ENCODE results near the gene KIAA0319L.
A peak's percentile ranks its signal among the peaks of the same experiment; 100 is the strongest.

The KIAA0319L gene

GRCh38 chr1:35564884-35565741 is 7.9 kb upstream of the KIAA0319L start:
- peak; percentile 58 for TF ChIP-seq CTCF (conservative IDR thresholded peaks at IDR 0.05; ENCODE audit: low read depth)
- ChIA-PET CTCF (interaction anchor here (0.5 to 1.3 kb wide), 14 partner anchors 8 to 327 kb away, joined by 3 to 8 read pairs (median 4); partner anchors contain the start of gene TFAP2E), POLR2A (ENCODE audit: low non-redundant PET) (interaction anchor here (0.6 kb wide), 1 partner anchor 157 kb away, joined by 6 read pairs; no protein-coding TSS in a partner anchor)
- H3K27ac ChIP-seq = peak overlapping the region; percentile 35; the same call in 1 of the 2 replicates
- DNase-seq (ENCODE audit: low spot score) = no peak

DNA sequence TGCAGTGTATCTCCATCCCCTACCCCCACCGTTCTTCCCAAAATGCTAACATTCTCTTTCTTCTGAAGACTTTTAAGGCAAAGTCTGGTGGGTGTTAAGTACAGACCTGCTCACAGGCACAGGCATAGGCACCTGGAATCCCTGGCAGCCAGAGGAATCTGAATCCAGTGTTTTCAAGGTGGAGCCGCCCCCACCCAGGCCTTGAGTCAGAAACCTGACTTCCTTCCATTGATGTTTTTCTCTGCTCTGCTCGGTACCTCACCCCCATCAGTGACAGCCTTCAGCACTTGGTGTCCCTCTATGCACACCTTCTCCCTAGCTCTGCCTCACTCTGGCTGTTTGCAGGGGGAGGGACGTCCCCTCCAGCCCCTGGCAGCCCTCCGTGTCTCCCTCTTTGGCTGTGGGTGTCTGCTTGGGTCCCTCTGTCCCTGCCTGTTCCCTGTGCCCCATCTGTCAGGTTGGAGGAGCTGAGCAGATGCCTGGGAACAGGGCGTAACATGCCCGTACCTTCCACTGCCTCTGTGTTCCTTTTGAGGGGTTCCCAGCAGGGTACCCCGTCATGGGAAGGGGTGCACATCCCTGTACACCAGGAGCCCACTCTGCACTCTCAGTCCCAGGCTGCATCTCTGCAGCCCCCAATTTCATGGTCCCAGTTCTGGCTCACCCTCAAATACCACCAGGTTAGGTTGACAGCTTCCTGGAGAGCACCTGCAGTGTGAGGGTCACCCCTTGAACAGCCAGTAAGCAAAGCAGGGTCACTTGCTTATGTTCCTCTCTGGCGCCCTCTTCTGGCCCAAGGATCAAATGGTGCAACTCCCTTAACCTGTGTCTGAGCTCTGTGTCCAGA is 7.1 kb upstream of the KIAA0319L start:
- CTCF ChIA-PET = interaction anchor here (0.5 to 1.3 kb wide), 19 partner anchors 9 to 326 kb away, joined by 3 to 8 read pairs (median 3); partner anchors contain the start of gene TFAP2E
- DNase-seq (ENCODE audit: low spot score) = peak; percentile 81
- peak; percentile 85 for TF ChIP-seq CTCF (conservative IDR thresholded peaks at IDR 0.05; ENCODE audit: low read depth)
- POLR2A ChIA-PET (ENCODE audit: low non-redundant PET) = no interaction called here
- H3K27ac ChIP-seq = peak overlapping the region; percentile 35

DNA sequence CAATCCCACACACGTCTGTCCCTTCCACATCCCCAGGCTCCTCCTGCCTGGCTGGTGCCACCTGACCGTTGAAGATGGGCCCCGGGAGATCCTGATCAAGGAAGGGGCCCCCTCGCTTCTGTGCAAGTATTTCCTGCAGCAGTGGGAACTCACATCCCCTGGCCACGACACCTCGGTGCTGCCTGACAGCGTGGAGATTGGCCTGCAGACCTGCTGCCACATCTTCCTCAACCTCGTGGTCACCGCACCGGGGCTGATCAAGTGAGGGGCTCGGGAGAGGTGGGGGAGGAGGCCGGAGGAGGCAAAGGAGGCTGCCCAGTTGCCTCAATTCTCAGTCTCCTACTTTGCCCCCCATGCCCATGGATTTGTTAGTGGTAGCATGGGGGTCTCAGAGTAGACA is 6.0 kb upstream of the KIAA0319L start:
- H3K27ac ChIP-seq = peak overlapping the region; percentile 35; the same call in 1 of the 2 replicates
- ChIA-PET CTCF (interaction anchor here (0.6 kb wide), 1 partner anchor 253 kb away, joined by 4 read pairs; no protein-coding TSS in a partner anchor), POLR2A (ENCODE audit: low non-redundant PET) (no interaction called here)
- TF ChIP-seq CTCF (conservative IDR thresholded peaks at IDR 0.05; ENCODE audit: low read depth) = no peak
- no peak for DNase-seq (ENCODE audit: low spot score)

DNA sequence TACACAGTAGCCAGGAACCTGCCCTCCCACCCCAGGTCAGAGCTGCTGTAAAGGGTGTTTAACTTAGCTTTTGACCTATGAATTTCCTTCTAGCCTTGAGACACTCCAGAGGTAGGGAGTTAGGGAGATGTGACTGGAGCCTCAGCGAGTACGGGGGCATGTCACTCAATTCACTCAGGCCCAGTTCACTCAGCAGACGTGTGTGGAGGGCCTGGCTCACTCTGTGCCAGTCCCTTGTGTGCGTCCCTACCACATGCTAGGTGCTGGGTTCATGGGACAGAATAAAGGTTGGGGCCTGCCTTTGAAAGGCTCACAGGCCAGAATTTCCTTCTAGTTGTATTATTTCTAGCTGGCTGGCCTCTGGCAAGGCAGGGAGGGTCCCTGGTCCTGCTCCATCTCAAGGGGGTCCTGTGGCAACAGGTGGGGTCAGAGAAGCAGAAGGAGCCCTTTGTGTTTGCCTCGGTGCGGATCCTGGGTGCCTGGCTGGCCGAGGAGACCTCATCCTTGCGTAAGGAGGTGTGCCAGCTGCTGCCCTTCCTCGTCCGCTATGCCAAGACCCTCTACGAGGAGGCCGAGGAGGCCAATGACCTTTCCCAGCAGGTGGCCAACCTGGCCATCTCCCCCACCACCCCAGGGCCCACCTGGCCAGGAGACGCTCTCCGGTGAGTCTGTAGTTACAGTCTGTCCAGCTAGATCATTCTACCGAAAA is 4.9 kb upstream of the KIAA0319L start:
- peak overlapping the region; percentile 93; the same call in 1 of the 2 replicates for H3K27ac ChIP-seq
- no peak for DNase-seq (ENCODE audit: low spot score)
- CTCF ChIA-PET = interaction anchor here (1.2 kb wide), 1 partner anchor 110 kb away, joined by 5 read pairs; no protein-coding TSS in a partner anchor
- POLR2A ChIA-PET (ENCODE audit: low non-redundant PET) = interaction anchor here (0.5 kb wide), 1 partner anchor 352 kb away, joined by 8 read pairs; no protein-coding TSS in a partner anchor
- no peak for TF ChIP-seq CTCF (conservative IDR thresholded peaks at IDR 0.05; ENCODE audit: low read depth)

GRCh38 chr1:35561297-35561971 is 4.2 kb upstream of the KIAA0319L start:
- peak overlapping the region; percentile 93 for H3K27ac ChIP-seq
- no peak for DNase-seq (ENCODE audit: low spot score)
- ChIA-PET CTCF (interaction anchor here (0.5 to 1.4 kb wide), 4 partner anchors 8 to 180 kb away, joined by 3 to 5 read pairs (median 4); no protein-coding TSS in a partner anchor), POLR2A (ENCODE audit: low non-redundant PET) (no interaction called here)
- no peak for TF ChIP-seq CTCF (conservative IDR thresholded peaks at IDR 0.05; ENCODE audit: low read depth)

Data from RWPE1 (cell line).